Activated CD8-positive, alpha-beta memory T cell treated with anti-CD3 and anti-CD28 coated beads, Interleukin-2, amount 50 U/mL, for 1 hour (primary cell): ENCODE measurements around the gene MACO1.

Source experiments
- DNase-seq: peaks from one replicate; pipeline ENCODE4 v3.0.0-alpha.2; 2020; ENCODE audit errors: extremely low read depth

MACO1 gene

GRCh38 chr1:25543005-25543424 is 112.3 kb downstream of the MACO1 start:
- no peak for DNase-seq

GRCh38 chr1:25543425-25544242 is 112.9 kb downstream of the MACO1 start, which contains the start of gene LDLRAP1:
TSS of gene LDLRAP1 (plus strand) at chr1:25543606. CDS start at chr1:25543699, 93 bp downstream.
- no peak for DNase-seq

GRCh38 chr1:25544243-25544764 is 113.6 kb downstream of the MACO1 start:
- DNase-seq: no peak

- DNase-seq: no peak
Measured at GRCh38 chr1:25544819-25545218, 114.1 kb downstream of the MACO1 start.

- DNase-seq: no peak
Measured at GRCh38 chr1:25545767-25546166, 115.1 kb downstream of the MACO1 start.

GRCh38 chr1:25546193-25546592 is 115.5 kb downstream of the MACO1 start:
- no peak for DNase-seq

GRCh38 chr1:25548601-25549000 is 117.9 kb downstream of the MACO1 start:
- DNase-seq: no peak

GRCh38 chr1:25549273-25550154 is 118.8 kb downstream of the MACO1 start:
- DNase-seq: peak; percentile 42
